RWPE2 (cell line): ENCODE data around the gene SLC7A9.

Experiments used
- ATAC-seq: fragments of 200-7000 bp; cut with Tn5 transposase; 3 replicates; pipeline ENCODE4 v1.9.1; 2021; ENCODE audit warnings: low read depth
- DNase-seq: peaks from one replicate; pipeline ENCODE4 v3.0.0-alpha.2; 2020; ENCODE audit warnings: low spot score
- H3K27ac ChIP-seq: fragments of 450-650 bp; 2 replicates; pipeline ENCODE4 v1.5.1; 2017; ENCODE audit warnings: mild to moderate bottlenecking; ENCODE audit not compliant: poor library complexity, severe bottlenecking
- H3K27me3 ChIP-seq: fragments of 250-450 bp; sonication (Bioruptor Pico); 2 replicates; pipeline ENCODE4 v1.5.1; 2021; ENCODE audit warnings: mild to moderate bottlenecking, moderate library complexity; ENCODE audit not compliant: insufficient read depth, poor library complexity, severe bottlenecking
- H3K36me3 ChIP-seq: fragments of 250-450 bp; sonication (Bioruptor Pico); 2 replicates; pipeline ENCODE4 v1.5.1; 2020; ENCODE audit warnings: low read depth, mild to moderate bottlenecking, moderate library complexity
- H3K4me1 ChIP-seq: fragments of 250-450 bp; sonication (Bioruptor Pico); 2 replicates; pipeline ENCODE4 v1.5.1; 2021; ENCODE audit warnings: mild to moderate bottlenecking, moderate library complexity; ENCODE audit not compliant: insufficient read depth, poor library complexity, severe bottlenecking
- H3K4me3 ChIP-seq: fragments of 250-450 bp; sonication (Bioruptor Pico); 2 replicates; pipeline ENCODE4 v1.5.1; 2021; ENCODE audit warnings: mild to moderate bottlenecking, moderate library complexity; ENCODE audit not compliant: severe bottlenecking
- H3K9me3 ChIP-seq: fragments of 250-450 bp; sonication (Bioruptor Pico); 2 replicates; pipeline ENCODE4 v1.5.1; 2021; ENCODE audit warnings: mild to moderate bottlenecking, moderate library complexity; ENCODE audit not compliant: severe bottlenecking
- CTCF ChIP-seq: fragments of 450-650 bp; IDR thresholded peaks from one replicate; pipeline ENCODE4 v1.5.1; 2017; ENCODE audit warnings: mild to moderate bottlenecking, moderate library complexity; ENCODE audit not compliant: poor library complexity, severe bottlenecking

SLC7A9 gene

GRCh38 chr19:32866061-32866460 is 3.5 kb downstream of the SLC7A9 start:
- ATAC-seq = no peak

GRCh38 chr19:32865326-32865725 is 4.2 kb downstream of the SLC7A9 start:
- no peak for DNase-seq
- Histone ChIP-seq H3K9me3 (no peaks in the 10 kb centered on the region), H3K27me3 (no peaks in the 10 kb centered on the region), H3K36me3 (no peaks in the 10 kb centered on the region), H3K4me1 (no peaks in the 10 kb centered on the region), H3K4me3 (no peak overlapping the region), H3K27ac (no peak overlapping the region)
- TF ChIP-seq CTCF = no peak
- no peak for ATAC-seq

More at GRCh38 chr19:32866061-32866460, 3.5 kb downstream of the SLC7A9 start:
- no peaks in the 10 kb centered on the region for H3K9me3 ChIP-seq
- no peak for DNase-seq
- H3K36me3 ChIP-seq = no peaks in the 10 kb centered on the region
- no peak for TF ChIP-seq CTCF
- no peaks in the 10 kb centered on the region for H3K27me3 ChIP-seq
- no peaks in the 10 kb centered on the region for H3K4me1 ChIP-seq
- no peak overlapping the region for H3K4me3 ChIP-seq
- no peak overlapping the region for H3K27ac ChIP-seq

GRCh38 chr19:32864318-32865007 is 5.1 kb downstream of the SLC7A9 start:
- Histone ChIP-seq H3K27me3 (no peaks in the 10 kb centered on the region), H3K27ac (no peak overlapping the region), H3K36me3 (no peaks in the 10 kb centered on the region), H3K4me3 (no peak overlapping the region), H3K4me1 (no peaks in the 10 kb centered on the region), H3K9me3 (no peaks in the 10 kb centered on the region)
- DNase-seq (no peak), ATAC-seq (no peak)
- TF ChIP-seq CTCF = no peak

GRCh38 chr19:32863841-32864240 is 5.7 kb downstream of the SLC7A9 start:
- no peaks in the 10 kb centered on the region for H3K9me3 ChIP-seq
- no peaks in the 10 kb centered on the region for H3K36me3 ChIP-seq
- TF ChIP-seq CTCF = no peak
- H3K4me3 ChIP-seq = no peak overlapping the region
- H3K27ac ChIP-seq = no peak overlapping the region
- DNase-seq (no peak), ATAC-seq (no peak)
- no peaks in the 10 kb centered on the region for H3K4me1 ChIP-seq
- no peaks in the 10 kb centered on the region for H3K27me3 ChIP-seq

GRCh38 chr19:32863301-32863700 is 6.3 kb downstream of the SLC7A9 start:
- H3K4me1 ChIP-seq = no peaks in the 10 kb centered on the region
- no peaks in the 10 kb centered on the region for H3K27me3 ChIP-seq
- H3K4me3 ChIP-seq = no peak overlapping the region
- no peak for DNase-seq
- ATAC-seq = no peak
- TF ChIP-seq CTCF = no peak
- no peaks in the 10 kb centered on the region for H3K36me3 ChIP-seq
- H3K27ac ChIP-seq = no peak overlapping the region
- no peaks in the 10 kb centered on the region for H3K9me3 ChIP-seq
